NCI-H748 treated with DMSO at 0.1 percent for 48 hours (cell line): ENCODE measurements around the gene PXMP4.
A peak's percentile ranks its signal among the peaks of the same experiment; 100 is the strongest.

Experiments
- DNase-seq: peaks from one replicate; lab custom pipeline; 2025; lab: John Stamatoyannopoulos, UW

Gene PXMP4

DNA sequence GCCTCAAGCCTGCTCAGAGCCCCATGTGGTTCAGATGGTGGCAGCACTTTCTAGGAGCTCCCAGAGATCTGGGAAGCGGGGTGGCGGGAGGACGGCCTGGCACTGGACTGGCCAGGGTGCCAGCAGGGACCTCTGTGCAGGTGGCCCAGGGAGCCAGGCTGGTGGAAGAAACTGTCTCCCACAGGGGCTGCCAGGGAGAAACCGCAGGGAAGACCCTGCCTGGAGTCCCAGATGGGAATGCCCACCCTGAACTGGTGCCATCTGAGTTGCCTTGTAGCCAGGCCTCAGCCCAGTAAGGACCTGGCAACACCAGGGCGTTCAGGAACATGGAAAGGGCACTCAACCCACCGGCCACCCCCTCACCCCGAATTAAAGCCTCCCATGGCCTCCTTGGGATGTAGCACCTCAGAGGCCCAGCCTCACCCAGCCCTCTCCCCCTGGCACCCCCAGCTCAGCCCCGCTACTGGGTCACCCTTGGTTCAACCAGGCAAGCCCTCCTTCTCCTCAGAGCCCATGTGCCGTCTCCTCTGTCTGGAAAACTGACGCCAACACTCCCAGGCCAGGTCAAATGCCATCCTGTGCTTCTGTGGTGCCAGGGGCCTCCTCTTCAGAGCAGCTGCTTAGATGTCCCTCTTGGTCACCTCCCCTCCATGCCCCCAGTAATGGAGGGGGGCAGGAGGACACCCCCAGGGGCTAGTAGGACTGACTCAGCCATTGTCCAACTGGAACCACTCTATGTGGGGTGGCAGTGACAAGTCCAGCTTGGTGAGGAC, 63.9 kb downstream of the PXMP4 start:
- DNase-seq, result no peak

DNA sequence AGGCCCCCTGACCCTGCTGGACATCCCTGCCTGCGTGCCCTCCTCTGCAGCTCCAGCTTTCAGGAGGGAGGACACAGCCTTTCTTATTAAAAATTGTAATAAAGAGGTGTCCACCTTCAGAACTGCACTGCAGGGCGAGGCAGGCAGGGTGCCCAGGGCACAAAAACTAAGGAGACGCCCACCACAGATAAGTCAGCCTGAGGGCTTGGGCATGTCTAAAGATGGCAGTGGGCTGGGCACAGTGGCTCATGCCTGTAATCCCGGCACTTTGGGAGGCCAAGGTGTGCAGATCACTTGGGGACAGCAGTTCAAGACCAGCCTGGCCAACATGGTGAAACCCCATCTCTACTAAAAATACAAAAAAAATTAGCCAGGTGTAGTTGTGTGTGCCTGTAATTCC, 64.9 kb downstream of the PXMP4 start:
- no peak for DNase-seq

DNA sequence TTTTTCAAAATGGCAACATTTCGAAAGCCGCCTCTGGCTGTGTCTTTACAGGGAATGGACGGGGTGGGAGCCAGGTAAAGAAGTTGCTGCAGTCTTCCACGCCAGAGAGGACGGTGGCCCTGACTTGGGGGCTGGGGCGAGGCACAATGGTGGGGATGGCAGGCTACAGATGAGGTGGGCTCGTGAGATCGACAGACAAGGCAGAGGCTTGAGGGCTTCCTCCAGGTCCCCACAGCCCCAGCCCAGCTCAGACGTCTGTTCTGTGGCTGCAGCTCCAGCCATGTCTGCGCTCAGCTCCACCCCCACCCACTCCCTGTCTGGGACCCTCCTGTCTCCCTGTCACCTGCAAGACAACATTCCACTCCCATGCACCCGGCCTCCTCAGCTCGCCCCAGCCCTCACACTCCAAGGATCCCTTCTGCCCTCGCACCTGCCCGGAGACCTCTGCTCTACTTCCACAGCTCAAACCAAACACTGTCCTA, 65.4 kb downstream of the PXMP4 start:
- DNase-seq, result no peak

DNA sequence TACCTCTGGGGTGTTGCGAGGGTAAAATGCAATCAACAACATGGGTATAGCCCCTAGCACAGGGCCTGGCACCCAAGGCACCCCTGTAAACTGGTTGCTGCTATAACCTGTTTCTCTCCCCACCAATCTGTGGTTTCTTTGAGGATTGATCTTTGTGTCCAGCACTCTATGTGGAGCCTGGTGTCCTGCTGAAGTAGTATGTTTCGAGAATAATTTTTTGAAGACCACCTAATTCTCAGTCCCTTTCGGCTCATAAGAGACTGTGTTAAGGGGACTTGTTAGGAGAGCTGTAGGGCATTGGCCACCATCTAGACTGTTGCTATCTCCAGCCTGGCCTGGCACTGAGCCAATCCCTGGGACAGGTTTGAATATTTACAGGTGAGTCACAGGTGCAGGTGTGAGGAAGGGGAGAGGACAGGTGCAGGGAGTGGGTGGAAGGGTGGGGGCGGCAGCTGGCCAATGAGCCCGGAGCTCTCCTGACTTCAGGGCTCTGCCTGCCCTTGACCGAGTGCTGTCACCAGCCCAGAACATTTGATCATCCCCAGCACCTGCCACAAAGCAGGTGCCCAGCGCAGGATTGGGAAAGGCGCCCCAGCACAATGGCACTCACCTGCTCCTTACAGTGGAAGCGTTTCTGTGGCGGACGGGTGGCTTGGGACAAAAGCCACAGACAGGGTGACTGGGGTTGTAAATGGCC, 66.1 kb downstream of the PXMP4 start:
- DNase-seq, result peak; percentile 97

DNA sequence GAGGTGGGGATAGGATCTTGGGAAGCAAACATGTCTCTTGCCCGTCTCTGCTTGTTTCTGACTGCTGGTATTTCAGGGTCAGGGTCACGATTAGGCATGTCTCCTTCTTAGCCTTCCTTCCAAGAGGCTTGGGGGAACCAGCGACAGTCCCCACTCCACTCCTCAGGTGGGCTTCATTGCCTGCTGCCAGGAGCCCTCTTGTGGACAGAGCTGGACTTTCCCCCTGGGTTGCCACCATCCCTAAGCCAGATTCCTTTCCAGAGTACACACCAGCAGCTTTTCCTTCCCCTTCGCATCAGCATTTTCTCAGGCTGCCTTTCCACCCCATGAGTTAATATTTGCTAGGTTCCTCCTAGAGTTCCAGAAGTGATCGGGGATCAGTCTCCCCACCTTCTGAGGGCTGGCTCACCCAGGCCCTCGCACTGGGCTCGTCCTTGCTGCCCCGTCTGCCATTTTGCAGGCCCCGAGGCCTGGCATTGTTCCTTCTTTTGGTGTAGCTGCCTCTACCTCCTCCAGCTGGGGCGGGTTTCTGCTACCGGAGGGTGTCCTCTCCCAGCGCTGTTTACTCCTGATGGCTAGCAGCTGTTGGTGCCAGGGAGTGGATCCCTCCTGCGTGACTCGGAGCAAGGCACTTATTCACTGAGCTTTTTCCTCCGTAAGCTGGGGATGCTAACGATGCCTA, 66.8 kb downstream of the PXMP4 start:
- peak; percentile 71 for DNase-seq
